ACC112 (cell line): ENCODE results near the gene ALX4.
A peak's percentile ranks its signal among the peaks of the same experiment; 100 is the strongest.

Experiments used
- H2AFZ ChIP-seq: fragments of 200-600 bp; sonication (generic); one replicate; pipeline ENCODE4 v1.6.0; 2017; ENCODE audit warnings: antibody characterized with exemption, low read length; ENCODE audit not compliant: unreplicated experiment
- H3K27ac ChIP-seq: fragments of 200-600 bp; sonication (generic); 2 replicates; pipeline ENCODE4 v1.5.1; 2014; ENCODE audit warnings: low read depth, mild to moderate bottlenecking, antibody characterized with exemption, low read length, moderate library complexity
- H3K27me3 ChIP-seq: fragments of 200-600 bp; sonication (generic); 2 replicates; pipeline ENCODE4 v1.6.1; 2014; ENCODE audit warnings: mild to moderate bottlenecking, antibody characterized with exemption, low read length, moderate library complexity, mixed read lengths; ENCODE audit not compliant: insufficient read depth
- H3K36me3 ChIP-seq: fragments of 200-600 bp; sonication (generic); 2 replicates; pipeline ENCODE4 v1.6.1; 2016; ENCODE audit warnings: mild to moderate bottlenecking, antibody characterized with exemption, low read length, moderate library complexity, mixed read lengths; ENCODE audit not compliant: insufficient read depth
- H3K4me1 ChIP-seq: fragments of 200-600 bp; sonication (generic); one replicate; pipeline ENCODE4 v1.6.1; 2016; ENCODE audit warnings: low read length, mixed read lengths; ENCODE audit not compliant: insufficient read depth, unreplicated experiment, control insufficient read depth
- H3K4me3 ChIP-seq: fragments of 200-600 bp; sonication (generic); 2 replicates; pipeline ENCODE4 v1.5.1; 2014; ENCODE audit warnings: mild to moderate bottlenecking, low read depth, low read length
- H3K79me2 ChIP-seq: fragments of 200-600 bp; sonication (generic); one replicate; pipeline ENCODE4 v1.6.0; 2016; ENCODE audit warnings: low read length; ENCODE audit not compliant: control insufficient read depth, unreplicated experiment, insufficient read depth

ALX4 gene

DNA sequence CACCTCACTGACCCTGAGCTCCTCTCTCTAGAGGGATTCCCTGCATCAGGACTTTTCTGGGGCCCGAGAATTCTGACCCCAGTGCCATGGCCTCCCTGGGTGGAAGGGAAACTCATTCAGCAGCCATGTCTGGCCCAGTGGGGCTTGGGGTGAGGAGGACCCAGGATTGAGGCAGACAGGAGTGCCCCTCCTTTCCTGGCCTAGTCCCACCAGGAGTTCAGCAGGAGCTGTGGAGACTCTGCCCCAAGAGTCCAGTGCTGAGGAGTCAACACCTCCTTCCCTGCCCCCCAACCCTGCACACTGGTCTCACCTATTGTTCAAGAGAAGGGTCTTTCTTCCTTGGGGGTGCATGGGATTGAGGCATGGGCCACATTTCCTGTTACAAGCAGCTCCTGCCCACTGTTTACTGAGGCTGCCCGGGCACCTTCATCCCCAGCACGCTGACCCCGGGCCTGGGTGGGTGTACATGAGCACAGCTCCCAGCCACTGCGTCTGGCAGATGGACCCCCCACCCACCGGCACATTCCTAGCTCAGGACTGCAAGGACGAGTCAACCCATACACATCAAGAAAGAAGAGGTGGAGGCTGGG is 33.9 kb downstream of the ALX4 start:
- Histone ChIP-seq H3K27ac (no peak overlapping the region), H3K36me3 (no peaks in the 10 kb centered on the region), H2AFZ (no peak overlapping the region), H3K27me3 (no peaks in the 10 kb centered on the region), H3K4me3 (no peak overlapping the region), H3K79me2 (no peaks in the 10 kb centered on the region), H3K4me1 (no peaks in the 10 kb centered on the region)

DNA sequence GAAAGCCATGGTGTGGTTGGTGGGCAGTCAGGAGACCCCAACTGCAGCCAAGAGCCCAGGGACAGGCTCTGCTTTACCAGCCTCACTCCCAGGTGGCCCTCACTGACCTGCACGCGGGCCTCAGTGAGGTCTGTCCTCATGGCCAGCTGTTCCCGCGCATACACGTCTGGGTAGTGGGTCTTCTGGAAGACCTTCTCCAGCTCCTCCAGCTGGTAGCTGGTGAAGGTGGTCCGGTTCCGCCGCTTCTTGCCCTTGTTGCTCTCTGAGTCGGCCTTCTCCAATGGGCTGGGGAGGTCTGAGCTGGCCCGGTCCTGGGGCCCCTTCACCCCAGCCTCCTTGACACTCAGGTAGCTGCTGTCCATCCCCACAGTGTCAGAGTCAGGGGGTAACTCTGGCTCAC is 34.7 kb downstream of the ALX4 start:
- Histone ChIP-seq H3K79me2 (no peaks in the 10 kb centered on the region), H3K27ac (no peak overlapping the region), H3K27me3 (no peaks in the 10 kb centered on the region), H3K4me3 (no peak overlapping the region), H3K4me1 (peaks cover 4% of the 10 kb centered on the region), H3K36me3 (no peaks in the 10 kb centered on the region), H2AFZ (no peak overlapping the region)

- H3K27ac ChIP-seq, result no peak overlapping the region
- H2AFZ ChIP-seq, result no peak overlapping the region
- peaks cover 12% of the 10 kb centered on the region for H3K4me1 ChIP-seq
- no peaks in the 10 kb centered on the region for H3K79me2 ChIP-seq
- H3K27me3 ChIP-seq, result no peaks in the 10 kb centered on the region
- H3K36me3 ChIP-seq, result no peaks in the 10 kb centered on the region
- H3K4me3 ChIP-seq, result no peak overlapping the region
These were observed 35.5 kb downstream of the ALX4 start for GRCh38 chr11:44274404-44274803.

DNA sequence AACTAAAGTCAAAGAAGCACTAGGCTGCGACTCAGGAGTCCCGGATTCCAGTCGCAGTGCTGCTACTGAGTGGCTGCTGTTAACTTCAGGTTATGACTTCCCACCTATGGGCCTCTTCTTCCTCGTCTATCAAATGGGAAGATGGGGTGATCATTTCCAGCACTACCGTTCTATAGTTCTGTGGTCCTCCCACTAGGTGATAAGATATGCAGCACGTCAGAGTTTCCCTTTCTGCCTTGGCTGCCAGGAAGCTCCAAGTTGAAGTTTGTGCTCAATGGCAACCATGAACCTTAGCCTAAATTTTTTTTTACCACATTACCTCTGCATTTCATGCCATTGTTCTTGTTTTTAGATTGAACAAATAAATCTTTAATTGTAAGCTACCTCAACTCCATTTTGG is 38.7 kb downstream of the ALX4 start:
- no peak overlapping the region for H3K4me3 ChIP-seq
- no peaks in the 10 kb centered on the region for H3K27me3 ChIP-seq
- H3K36me3 ChIP-seq, result no peaks in the 10 kb centered on the region
- H2AFZ ChIP-seq, result no peak overlapping the region
- no peak overlapping the region for H3K27ac ChIP-seq
- peaks cover 21% of the 10 kb centered on the region for H3K4me1 ChIP-seq
- H3K79me2 ChIP-seq, result no peaks in the 10 kb centered on the region

GRCh38 chr11:44270403-44271273 is 39.3 kb downstream of the ALX4 start:
- Histone ChIP-seq H3K27me3 (no peaks in the 10 kb centered on the region), H3K4me1 (peaks cover 21% of the 10 kb centered on the region), H3K79me2 (no peaks in the 10 kb centered on the region), H2AFZ (peak overlapping the region; percentile 98), H3K27ac (no peak overlapping the region), H3K4me3 (no peak overlapping the region), H3K36me3 (no peaks in the 10 kb centered on the region)

GRCh38 chr11:44269369-44270351 is 40.3 kb downstream of the ALX4 start:
- Histone ChIP-seq H3K36me3 (no peaks in the 10 kb centered on the region), H3K79me2 (no peaks in the 10 kb centered on the region), H3K27me3 (no peaks in the 10 kb centered on the region), H3K4me1 (peaks cover 21% of the 10 kb centered on the region), H3K27ac (peak overlapping the region; percentile 54), H2AFZ (peak overlapping the region; percentile 98), H3K4me3 (peak overlapping the region; percentile 66)

- Histone ChIP-seq H2AFZ (no peak overlapping the region), H3K27ac (no peak overlapping the region), H3K27me3 (no peaks in the 10 kb centered on the region), H3K79me2 (no peaks in the 10 kb centered on the region), H3K4me1 (peaks cover 21% of the 10 kb centered on the region), H3K4me3 (no peak overlapping the region), H3K36me3 (no peaks in the 10 kb centered on the region)
These were observed 41.3 kb downstream of the ALX4 start for GRCh38 chr11:44268614-44269080.

GRCh38 chr11:44267750-44268613 is 42.0 kb downstream of the ALX4 start:
- H3K79me2 ChIP-seq, result no peaks in the 10 kb centered on the region
- no peak overlapping the region for H2AFZ ChIP-seq
- H3K4me3 ChIP-seq, result no peak overlapping the region
- H3K36me3 ChIP-seq, result no peaks in the 10 kb centered on the region
- H3K27ac ChIP-seq, result no peak overlapping the region
- no peaks in the 10 kb centered on the region for H3K27me3 ChIP-seq
- peaks cover 21% of the 10 kb centered on the region for H3K4me1 ChIP-seq

- Histone ChIP-seq H3K27me3 (no peaks in the 10 kb centered on the region), H3K4me1 (peaks cover 21% of the 10 kb centered on the region), H3K4me3 (no peak overlapping the region), H3K27ac (no peak overlapping the region), H3K36me3 (no peaks in the 10 kb centered on the region), H3K79me2 (no peaks in the 10 kb centered on the region), H2AFZ (no peak overlapping the region)
These were observed 42.8 kb downstream of the ALX4 start for GRCh38 chr11:44267006-44267749.
